Measurements from ENCODE around the gene PPID. TPM values are rescaled to one million over a fixed set of nuclear protein-coding genes. Genes with fewer than 3 reads are reported as not detected.
A peak's percentile ranks its signal among the peaks of the same experiment; 100 is the strongest.

The PPID gene
- total and polyA plus RNA-seq, 2 of the 13 experiments (the other 11 are each of a cell fraction or from before 2014, with no cell fraction given), result 15.4 to 63.4 TPM

DNA sequence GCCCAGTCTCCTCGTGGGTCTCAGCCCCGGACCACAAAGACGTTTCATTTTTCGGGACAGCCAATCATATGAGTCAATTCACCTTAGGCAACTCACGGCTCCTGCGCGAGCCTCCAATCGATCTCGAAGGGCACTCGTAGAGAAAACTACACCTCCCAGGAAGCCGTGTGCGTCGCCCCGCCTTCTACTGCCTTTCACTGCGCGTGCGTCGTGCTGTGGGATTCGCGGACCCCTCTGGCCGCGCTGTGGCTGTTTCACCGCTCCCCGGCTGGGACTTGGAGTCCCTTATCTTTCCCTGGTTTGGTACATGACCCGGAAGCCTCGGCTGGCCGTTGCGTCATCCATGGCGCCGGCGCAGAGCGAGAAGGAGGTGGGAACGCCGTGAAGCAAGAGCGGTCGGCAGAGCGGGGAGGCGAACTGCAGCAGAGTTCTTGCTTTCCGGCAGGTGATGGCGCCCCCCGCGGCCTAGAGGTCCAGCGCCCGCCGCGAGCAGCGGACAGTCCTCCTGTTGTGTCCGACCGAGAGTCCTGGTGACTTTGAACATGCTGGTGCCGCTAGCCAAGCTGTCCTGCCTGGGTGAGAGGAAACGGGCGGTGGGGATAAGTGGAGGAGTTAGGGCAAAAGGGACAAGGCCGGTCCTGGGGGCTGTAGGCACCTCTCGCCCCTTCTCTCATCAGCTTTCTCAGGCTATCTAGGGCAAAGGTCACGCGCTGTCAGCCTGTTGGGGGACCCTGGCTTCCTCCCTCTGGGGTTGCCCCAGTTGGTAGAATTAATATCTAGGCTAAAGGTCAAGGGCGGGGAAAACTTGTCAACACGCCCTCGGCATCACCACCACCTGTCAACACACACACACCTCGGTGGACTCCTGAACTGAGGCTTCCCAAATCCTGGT, 51.0 kb downstream of the PPID start, which contains the start of gene ETFDH (continued):
- TF ChIP-seq, protein P1, sequence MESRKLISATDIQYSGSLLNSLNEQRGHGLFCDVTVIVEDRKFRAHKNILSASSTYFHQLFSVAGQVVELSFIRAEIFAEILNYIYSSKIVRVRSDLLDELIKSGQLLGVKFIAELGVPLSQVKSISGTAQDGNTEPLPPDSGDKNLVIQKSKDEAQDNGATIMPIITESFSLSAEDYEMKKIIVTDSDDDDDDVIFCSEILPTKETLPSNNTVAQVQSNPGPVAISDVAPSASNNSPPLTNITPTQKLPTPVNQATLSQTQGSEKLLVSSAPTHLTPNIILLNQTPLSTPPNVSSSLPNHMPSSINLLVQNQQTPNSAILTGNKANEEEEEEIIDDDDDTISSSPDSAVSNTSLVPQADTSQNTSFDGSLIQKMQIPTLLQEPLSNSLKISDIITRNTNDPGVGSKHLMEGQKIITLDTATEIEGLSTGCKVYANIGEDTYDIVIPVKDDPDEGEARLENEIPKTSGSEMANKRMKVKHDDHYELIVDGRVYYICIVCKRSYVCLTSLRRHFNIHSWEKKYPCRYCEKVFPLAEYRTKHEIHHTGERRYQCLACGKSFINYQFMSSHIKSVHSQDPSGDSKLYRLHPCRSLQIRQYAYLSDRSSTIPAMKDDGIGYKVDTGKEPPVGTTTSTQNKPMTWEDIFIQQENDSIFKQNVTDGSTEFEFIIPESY (CRISPR knock-in tag; IDR thresholded peaks at IDR 0.05), result peak; percentile 58; the same call in 1 of the 2 replicates
- TF ChIP-seq DMAP1 (CRISPR knock-in tag; IDR thresholded peaks at IDR 0.05) (peak; percentile 74; the same call in 1 of the 2 replicates), SRY (CRISPR knock-in tag; IDR thresholded peaks at IDR 0.05) (no peak; the same call in 1 of the 2 replicates), BRD4 (CRISPR knock-in tag; IDR thresholded peaks at IDR 0.05) (peak; percentile 84), RXRB (CRISPR knock-in tag; IDR thresholded peaks at IDR 0.05; ENCODE audit: borderline replicate concordance) (peak; percentile 98), ZNF558 (CRISPR knock-in tag; IDR thresholded peaks at IDR 0.05; ENCODE audit: borderline replicate concordance) (peak; percentile 58; the same call in 1 of the 2 replicates), RBFOX2 (IDR thresholded peaks at IDR 0.05; ENCODE audit: low read depth, low read length) (peak; percentile 76), ZNF337 (CRISPR knock-in tag; IDR thresholded peaks at IDR 0.05; ENCODE audit: borderline replicate concordance, low read depth) (no peak; the same call in 1 of the 2 replicates), MXD4 (CRISPR knock-in tag; IDR thresholded peaks at IDR 0.05) (peak; percentile 64; the same call in 1 of the 2 replicates), CREB1 (IDR thresholded peaks at IDR 0.05) (peak; percentile 86), CREB1 (CRISPR knock-in tag; IDR thresholded peaks at IDR 0.05) (peak; percentile 98)
- TF ChIP-seq, protein P2, sequence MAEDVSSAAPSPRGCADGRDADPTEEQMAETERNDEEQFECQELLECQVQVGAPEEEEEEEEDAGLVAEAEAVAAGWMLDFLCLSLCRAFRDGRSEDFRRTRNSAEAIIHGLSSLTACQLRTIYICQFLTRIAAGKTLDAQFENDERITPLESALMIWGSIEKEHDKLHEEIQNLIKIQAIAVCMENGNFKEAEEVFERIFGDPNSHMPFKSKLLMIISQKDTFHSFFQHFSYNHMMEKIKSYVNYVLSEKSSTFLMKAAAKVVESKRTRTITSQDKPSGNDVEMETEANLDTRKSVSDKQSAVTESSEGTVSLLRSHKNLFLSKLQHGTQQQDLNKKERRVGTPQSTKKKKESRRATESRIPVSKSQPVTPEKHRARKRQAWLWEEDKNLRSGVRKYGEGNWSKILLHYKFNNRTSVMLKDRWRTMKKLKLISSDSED (CRISPR knock-in tag; IDR thresholded peaks at IDR 0.05), result no peak
- TF ChIP-seq, protein P3, sequence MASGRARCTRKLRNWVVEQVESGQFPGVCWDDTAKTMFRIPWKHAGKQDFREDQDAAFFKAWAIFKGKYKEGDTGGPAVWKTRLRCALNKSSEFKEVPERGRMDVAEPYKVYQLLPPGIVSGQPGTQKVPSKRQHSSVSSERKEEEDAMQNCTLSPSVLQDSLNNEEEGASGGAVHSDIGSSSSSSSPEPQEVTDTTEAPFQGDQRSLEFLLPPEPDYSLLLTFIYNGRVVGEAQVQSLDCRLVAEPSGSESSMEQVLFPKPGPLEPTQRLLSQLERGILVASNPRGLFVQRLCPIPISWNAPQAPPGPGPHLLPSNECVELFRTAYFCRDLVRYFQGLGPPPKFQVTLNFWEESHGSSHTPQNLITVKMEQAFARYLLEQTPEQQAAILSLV (CRISPR knock-in tag; IDR thresholded peaks at IDR 0.05; ENCODE audit: borderline replicate concordance), result 0 out of 2 replicates have a peak, but pooled peaks have one; percentile 6
- TF ChIP-seq, protein P4, sequence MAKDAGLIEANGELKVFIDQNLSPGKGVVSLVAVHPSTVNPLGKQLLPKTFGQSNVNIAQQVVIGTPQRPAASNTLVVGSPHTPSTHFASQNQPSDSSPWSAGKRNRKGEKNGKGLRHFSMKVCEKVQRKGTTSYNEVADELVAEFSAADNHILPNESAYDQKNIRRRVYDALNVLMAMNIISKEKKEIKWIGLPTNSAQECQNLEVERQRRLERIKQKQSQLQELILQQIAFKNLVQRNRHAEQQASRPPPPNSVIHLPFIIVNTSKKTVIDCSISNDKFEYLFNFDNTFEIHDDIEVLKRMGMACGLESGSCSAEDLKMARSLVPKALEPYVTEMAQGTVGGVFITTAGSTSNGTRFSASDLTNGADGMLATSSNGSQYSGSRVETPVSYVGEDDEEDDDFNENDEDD (CRISPR knock-in tag; IDR thresholded peaks at IDR 0.05; ENCODE audit: borderline replicate concordance), result peak; percentile 69; the same call in 1 of the 2 replicates
- TF ChIP-seq, protein P5, sequence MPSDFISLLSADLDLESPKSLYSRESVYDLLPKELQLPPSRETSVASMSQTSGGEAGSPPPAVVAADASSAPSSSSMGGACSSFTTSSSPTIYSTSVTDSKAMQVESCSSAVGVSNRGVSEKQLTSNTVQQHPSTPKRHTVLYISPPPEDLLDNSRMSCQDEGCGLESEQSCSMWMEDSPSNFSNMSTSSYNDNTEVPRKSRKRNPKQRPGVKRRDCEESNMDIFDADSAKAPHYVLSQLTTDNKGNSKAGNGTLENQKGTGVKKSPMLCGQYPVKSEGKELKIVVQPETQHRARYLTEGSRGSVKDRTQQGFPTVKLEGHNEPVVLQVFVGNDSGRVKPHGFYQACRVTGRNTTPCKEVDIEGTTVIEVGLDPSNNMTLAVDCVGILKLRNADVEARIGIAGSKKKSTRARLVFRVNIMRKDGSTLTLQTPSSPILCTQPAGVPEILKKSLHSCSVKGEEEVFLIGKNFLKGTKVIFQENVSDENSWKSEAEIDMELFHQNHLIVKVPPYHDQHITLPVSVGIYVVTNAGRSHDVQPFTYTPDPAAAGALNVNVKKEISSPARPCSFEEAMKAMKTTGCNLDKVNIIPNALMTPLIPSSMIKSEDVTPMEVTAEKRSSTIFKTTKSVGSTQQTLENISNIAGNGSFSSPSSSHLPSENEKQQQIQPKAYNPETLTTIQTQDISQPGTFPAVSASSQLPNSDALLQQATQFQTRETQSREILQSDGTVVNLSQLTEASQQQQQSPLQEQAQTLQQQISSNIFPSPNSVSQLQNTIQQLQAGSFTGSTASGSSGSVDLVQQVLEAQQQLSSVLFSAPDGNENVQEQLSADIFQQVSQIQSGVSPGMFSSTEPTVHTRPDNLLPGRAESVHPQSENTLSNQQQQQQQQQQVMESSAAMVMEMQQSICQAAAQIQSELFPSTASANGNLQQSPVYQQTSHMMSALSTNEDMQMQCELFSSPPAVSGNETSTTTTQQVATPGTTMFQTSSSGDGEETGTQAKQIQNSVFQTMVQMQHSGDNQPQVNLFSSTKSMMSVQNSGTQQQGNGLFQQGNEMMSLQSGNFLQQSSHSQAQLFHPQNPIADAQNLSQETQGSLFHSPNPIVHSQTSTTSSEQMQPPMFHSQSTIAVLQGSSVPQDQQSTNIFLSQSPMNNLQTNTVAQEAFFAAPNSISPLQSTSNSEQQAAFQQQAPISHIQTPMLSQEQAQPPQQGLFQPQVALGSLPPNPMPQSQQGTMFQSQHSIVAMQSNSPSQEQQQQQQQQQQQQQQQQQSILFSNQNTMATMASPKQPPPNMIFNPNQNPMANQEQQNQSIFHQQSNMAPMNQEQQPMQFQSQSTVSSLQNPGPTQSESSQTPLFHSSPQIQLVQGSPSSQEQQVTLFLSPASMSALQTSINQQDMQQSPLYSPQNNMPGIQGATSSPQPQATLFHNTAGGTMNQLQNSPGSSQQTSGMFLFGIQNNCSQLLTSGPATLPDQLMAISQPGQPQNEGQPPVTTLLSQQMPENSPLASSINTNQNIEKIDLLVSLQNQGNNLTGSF (CRISPR knock-in tag; IDR thresholded peaks at IDR 0.05), result no peak

All from HepG2 (cell line).